Activated T-helper 2 cell treated with anti-CD3 and anti-CD28 coated beads, Interferon-gamma antibody, Interleukin-2, Interleukin-4, amounts not matched to agents 10 μg/mL and 5 μg/mL and 100 μg/mL, durations not matched to agents 14 hours and 24 hours and 36 hours (primary cell): ENCODE data around the gene DAB2IP. TPM values are rescaled to one million over a fixed set of nuclear protein-coding genes. Genes with fewer than 3 reads are reported as not detected.

Source experiments
- DNase-seq: peaks from one replicate; pipeline ENCODE4 v3.0.0; 2021; ENCODE audit warnings: low spot score
- H3K27ac Mint-ChIP-seq: one replicate; pipeline ENCODE4 v1.8.0; 2021; ENCODE audit warnings: mixed read lengths
- H3K27me3 Mint-ChIP-seq: one replicate; pipeline ENCODE4 v1.8.0; 2021; ENCODE audit warnings: low read depth, mixed read lengths
- H3K36me3 Mint-ChIP-seq: one replicate; pipeline ENCODE4 v1.8.0; 2021; ENCODE audit warnings: low read depth, mixed read lengths
- H3K4me1 Mint-ChIP-seq: one replicate; pipeline ENCODE4 v1.8.0; 2021; ENCODE audit warnings: low read depth, mixed read lengths
- H3K4me3 Mint-ChIP-seq: one replicate; pipeline ENCODE4 v1.8.0; 2021; ENCODE audit warnings: low read depth, mild to moderate bottlenecking, moderate library complexity, mixed read lengths
- H3K9me3 Mint-ChIP-seq: one replicate; pipeline ENCODE4 v1.8.0; 2021; ENCODE audit warnings: mixed read lengths
- intact Hi-C: fragments of 100-400 bp; cut with micrococcal nuclease; formaldehyde crosslinking; loops from one replicate; pipeline ENCODE4 v1.15.1; 2023
- total RNA-seq: library from RNA; stranded (reverse); gene quantifications from 2 replicates; pipeline ENCODE4 v1.2.3, GENCODE V29; 2022

Gene DAB2IP
- total RNA-seq, 1 donor from 2014 or later, result not detected

DNA sequence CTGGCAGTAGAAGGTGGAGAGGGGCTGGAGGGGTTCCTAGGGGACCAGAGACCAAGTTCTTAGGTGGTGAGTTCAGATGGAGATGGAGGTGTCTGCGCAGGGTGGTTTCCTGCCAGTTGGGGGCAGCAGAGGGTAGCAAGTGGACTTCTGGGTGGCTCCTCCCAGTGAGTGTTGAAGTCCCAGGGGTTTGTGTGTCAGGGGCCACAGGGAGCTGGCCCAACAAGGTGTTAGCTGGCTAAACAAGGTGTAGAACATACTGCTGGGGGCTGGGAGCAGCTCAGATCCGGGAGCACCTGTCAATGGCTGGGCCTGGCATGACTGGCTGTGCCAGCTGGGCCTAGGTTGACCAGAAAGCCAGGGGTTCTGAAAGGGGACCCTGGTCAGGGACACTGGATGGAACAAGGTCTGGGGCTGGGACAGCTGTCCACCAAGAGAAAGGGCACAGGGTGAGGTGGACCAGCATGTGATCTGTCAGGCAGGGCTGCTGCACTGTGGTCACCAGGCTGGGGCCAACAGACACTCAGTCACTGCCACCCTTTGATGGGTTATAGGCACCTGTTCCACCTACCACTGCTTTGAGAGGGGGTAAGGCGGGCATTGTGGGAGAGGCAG lies 35.6 kb downstream of the DAB2IP start:
- H3K9me3 Mint-ChIP-seq, result no peaks in the 10 kb centered on the region
- peak; percentile 50 for DNase-seq
- H3K36me3 Mint-ChIP-seq, result no peaks in the 10 kb centered on the region
- peaks cover 6% of the 10 kb centered on the region for H3K27me3 Mint-ChIP-seq
- no peak overlapping the region for H3K4me3 Mint-ChIP-seq
- intact Hi-C loops, result loop anchor here (1.0 kb wide), 1 partner anchor 306 kb away; no protein-coding TSS in a partner anchor
- no peak overlapping the region for H3K27ac Mint-ChIP-seq
- no peaks in the 10 kb centered on the region for H3K4me1 Mint-ChIP-seq

DNA sequence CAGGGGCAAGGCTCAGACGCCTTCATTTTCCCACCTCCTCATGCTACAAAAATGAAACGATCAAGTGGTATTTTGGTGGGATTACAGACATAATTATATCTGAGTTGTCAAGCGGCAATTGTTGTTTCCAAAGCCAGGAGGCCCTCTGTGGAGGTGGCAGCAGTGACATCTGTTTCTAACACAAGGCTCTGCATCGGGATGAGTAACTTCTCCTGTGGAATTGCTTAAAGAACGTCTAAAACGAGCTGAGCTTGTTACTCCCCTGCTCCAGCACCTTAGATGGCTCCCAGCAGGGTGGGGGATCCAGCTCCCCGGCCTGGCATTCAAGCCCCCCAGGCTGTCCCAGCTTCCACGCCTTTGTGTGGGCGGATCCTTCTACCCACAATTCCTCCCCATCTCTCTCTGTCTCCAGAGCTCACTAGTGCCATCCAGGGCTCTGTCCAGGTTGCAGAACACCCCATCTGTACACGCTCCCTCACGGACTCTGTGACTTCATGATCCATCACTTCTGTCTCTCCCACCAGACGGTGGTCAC lies 36.8 kb downstream of the DAB2IP start:
- Mint-ChIP-seq H3K4me1 (no peaks in the 10 kb centered on the region), H3K36me3 (no peaks in the 10 kb centered on the region), H3K27me3 (peaks cover 10% of the 10 kb centered on the region), H3K4me3 (no peak overlapping the region), H3K27ac (no peak overlapping the region), H3K9me3 (no peaks in the 10 kb centered on the region)
- intact Hi-C loops, result no loop called here
- DNase-seq, result no peak

DNA sequence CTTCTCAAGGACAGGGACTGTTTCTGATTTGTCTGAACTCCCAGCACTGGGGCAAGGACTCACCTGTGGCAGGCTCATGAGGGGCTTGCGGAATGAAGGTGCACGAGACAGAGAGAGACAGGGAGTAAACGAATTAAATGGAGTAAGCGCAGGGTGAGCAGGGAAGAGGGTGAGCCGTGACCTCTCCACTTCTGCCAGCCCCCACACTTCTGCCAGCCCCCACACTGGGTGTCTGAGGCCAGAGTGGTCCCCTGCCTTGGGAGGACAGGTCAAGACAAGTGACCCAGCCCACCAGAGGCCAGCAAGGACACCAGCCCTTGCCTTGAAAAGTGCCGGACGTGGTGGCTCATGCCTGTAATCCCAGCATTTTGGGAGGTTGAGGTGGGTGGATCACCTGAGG lies 37.2 kb downstream of the DAB2IP start:
- H3K27me3 Mint-ChIP-seq, result peaks cover 10% of the 10 kb centered on the region
- H3K4me1 Mint-ChIP-seq, result no peaks in the 10 kb centered on the region
- H3K27ac Mint-ChIP-seq, result no peak overlapping the region
- no peaks in the 10 kb centered on the region for H3K9me3 Mint-ChIP-seq
- H3K36me3 Mint-ChIP-seq, result no peaks in the 10 kb centered on the region
- H3K4me3 Mint-ChIP-seq, result no peak overlapping the region
- DNase-seq, result no peak
- intact Hi-C loops, result no loop called here

DNA sequence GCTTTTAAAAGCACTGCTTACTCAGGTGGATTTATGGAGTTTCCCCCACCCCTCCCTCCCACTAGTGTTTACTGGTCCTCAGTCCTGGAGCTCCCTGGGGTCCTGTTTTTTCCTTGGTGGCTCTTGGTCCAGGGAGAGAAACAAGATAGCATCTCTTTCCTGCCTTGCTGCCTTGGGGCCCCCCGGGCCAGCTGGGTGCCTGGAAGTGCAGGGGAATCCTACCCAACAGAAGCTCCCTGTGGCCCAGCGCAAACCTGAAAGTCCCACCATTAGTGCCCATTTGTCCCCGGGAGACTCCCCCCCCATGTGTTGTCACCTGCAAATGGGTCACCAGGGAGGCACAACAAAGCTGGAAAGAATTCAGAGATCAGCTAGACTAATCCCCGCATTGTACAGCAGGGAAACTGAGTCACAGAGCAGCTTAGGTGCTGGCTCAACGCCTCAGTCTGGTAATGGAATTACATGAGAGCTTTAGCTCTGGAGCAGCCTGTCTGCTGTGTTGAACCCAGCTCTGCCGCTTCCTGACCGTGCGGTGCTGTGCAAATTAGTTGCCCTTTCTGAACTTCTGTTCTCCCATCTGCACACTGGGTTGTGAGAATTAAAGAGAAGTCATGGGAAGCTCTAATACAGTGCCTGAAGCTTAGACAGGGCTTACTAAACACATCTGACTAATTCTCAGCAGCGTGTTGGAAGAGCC lies 38.2 kb downstream of the DAB2IP start:
- intact Hi-C loops, result no loop called here
- peaks cover 8% of the 10 kb centered on the region for H3K27me3 Mint-ChIP-seq
- no peaks in the 10 kb centered on the region for H3K36me3 Mint-ChIP-seq
- H3K4me1 Mint-ChIP-seq, result no peaks in the 10 kb centered on the region
- DNase-seq, result no peak
- H3K27ac Mint-ChIP-seq, result no peak overlapping the region
- H3K4me3 Mint-ChIP-seq, result no peak overlapping the region
- no peaks in the 10 kb centered on the region for H3K9me3 Mint-ChIP-seq

DNA sequence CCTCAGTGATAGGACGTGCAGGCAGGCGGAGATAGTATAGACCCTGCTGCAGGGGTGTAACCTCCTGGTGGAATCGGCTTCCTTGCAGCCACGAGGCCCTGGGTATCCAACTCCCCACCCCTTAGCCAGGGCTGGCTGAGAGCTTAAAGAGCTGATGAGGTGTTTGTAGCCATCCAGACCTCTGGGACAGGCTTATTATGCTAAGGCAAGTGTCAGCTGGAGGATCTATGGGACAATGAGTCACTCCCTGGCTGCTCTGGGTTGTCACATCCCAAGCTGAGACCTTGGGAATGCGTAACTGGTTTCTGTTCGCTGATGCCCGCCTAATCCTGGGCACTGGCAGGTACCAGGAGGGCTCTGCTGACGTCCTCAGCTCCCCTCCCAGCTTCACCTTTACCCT lies 38.9 kb downstream of the DAB2IP start:
- Mint-ChIP-seq H3K9me3 (no peaks in the 10 kb centered on the region), H3K27me3 (peaks cover 9% of the 10 kb centered on the region), H3K27ac (no peak overlapping the region), H3K36me3 (no peaks in the 10 kb centered on the region), H3K4me1 (no peaks in the 10 kb centered on the region), H3K4me3 (no peak overlapping the region)
- DNase-seq, result no peak
- intact Hi-C loops, result no loop called here

DNA sequence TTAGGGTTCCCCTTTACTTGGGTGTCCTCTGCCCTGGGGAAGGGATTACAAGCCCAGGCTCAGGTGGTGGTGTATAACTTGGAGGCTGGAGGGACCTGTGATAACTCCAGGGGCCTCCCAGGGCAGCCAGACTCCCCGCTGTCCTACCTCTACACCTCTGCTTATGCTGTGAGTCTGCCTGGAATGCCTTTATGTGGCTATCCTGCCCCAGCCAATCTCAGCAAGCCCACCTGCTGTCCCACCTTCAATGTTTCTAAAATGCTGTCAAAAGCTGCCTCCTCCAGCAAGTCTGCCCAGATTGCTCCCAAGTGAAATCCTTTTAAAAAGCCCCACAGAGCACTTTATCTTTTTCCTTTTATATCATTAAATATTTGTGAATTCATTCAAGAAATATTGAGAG lies 39.3 kb downstream of the DAB2IP start:
- intact Hi-C loops, result no loop called here
- Mint-ChIP-seq H3K36me3 (no peaks in the 10 kb centered on the region), H3K27me3 (peaks cover 10% of the 10 kb centered on the region), H3K4me3 (no peak overlapping the region), H3K9me3 (no peaks in the 10 kb centered on the region), H3K4me1 (no peaks in the 10 kb centered on the region), H3K27ac (no peak overlapping the region)
- DNase-seq, result no peak

DNA sequence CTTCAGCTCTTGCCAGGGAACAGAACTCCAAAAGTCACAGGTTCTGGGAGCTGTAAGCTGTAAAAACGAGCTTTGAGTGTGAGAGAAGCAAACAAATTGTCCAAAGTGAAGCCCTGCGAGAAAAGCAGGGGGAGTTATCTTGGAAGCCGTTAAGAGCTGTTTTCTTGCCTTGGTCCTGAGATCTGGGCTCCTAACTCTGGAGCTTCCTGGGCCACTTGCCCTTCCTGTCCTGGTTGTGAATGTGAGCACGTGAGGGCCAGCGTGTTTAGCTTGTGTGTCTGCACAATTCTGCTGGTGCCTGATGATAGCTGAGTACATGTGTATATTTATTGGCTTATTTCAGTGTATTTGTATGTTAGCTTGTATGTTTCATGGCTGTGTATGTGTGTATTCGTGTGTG lies 40.5 kb downstream of the DAB2IP start:
- Mint-ChIP-seq H3K27me3 (peaks cover 14% of the 10 kb centered on the region), H3K4me3 (no peak overlapping the region), H3K9me3 (no peaks in the 10 kb centered on the region), H3K4me1 (peaks cover 1% of the 10 kb centered on the region), H3K27ac (no peak overlapping the region), H3K36me3 (no peaks in the 10 kb centered on the region)
- DNase-seq, result no peak
- intact Hi-C loops, result no loop called here

DNA sequence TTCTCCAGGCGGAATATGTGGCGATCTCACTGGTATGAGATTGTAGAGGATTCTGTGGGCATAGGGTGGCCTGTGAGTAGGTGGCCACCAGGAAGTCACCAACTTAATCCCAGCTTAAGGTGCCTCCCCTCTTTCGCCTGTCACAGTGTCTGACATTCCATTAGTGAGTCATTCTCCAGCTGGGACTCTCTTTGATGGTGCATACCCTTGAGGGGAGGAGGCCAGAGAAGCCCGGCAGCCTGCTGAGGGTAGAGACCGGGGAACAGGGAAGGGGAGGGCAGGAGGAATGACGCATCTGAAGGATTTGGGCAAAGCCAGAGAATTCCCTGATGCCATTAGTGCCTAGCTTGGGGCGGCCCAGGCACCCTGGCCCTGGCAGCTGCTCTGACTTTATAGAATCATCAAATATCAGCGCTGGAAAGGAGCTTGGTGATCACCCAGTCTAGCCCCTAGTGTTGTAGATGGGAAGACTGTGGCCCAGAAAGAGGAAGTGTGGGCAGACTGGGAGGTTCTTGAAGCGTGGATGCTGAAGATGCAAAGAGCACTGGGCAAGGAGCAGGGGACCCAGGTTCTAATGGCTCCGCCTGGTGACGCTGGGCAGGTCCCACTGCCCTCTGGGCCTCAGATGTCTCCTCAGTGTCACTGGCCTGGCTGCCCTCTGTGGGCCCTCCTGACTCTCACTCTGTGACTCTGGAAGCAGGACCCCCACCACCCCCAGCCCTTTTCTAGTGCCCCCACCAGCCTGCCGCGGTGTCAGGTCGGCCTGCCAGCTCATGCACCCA lies 41.4 kb downstream of the DAB2IP start:
- no peaks in the 10 kb centered on the region for H3K36me3 Mint-ChIP-seq
- intact Hi-C loops, result no loop called here
- peaks cover 21% of the 10 kb centered on the region for H3K27me3 Mint-ChIP-seq
- peaks cover 4% of the 10 kb centered on the region for H3K4me1 Mint-ChIP-seq
- no peak overlapping the region for H3K27ac Mint-ChIP-seq
- no peak overlapping the region for H3K4me3 Mint-ChIP-seq
- DNase-seq, result no peak
- H3K9me3 Mint-ChIP-seq, result no peaks in the 10 kb centered on the region

DNA sequence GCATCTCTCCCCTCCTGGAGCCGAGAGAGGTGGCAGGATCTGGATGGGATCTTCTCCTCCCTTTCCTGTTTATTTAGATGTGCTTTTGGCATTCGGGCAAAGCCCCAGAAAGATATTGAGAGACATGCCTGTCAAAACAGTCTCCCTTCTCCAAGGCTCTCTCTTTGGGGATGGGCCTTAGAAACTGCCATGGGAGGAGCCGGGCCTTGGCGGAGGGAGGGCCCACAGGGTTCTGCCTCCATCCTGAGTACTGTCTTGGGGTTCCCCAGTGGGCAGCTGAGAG lies 41.9 kb downstream of the DAB2IP start:
- Mint-ChIP-seq H3K27me3 (peaks cover 26% of the 10 kb centered on the region), H3K36me3 (no peaks in the 10 kb centered on the region), H3K4me1 (peaks cover 4% of the 10 kb centered on the region), H3K9me3 (no peaks in the 10 kb centered on the region), H3K27ac (no peak overlapping the region), H3K4me3 (no peak overlapping the region)
- no peak for DNase-seq
- intact Hi-C loops, result no loop called here

DNA sequence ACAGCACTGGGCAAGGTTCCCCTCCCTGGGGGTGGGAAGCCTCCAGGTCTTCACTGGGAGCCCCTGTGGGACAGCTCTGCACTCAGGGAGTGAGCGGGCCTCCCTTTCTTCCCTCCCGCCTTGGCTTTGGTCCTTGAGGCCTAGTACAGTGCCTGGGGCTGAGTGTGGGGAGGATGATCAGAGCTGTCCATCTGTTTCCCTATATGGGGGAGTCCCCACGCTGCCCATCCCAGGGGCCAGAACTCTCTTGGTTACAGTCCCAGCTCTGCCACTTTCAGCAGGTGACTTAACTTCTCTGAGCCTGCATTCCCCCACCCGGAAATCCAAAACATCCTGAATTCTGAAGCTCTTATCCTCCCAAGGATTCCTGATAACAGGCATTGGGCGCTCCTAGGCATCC lies 42.6 kb downstream of the DAB2IP start:
- peaks cover 26% of the 10 kb centered on the region for H3K27me3 Mint-ChIP-seq
- intact Hi-C loops, result no loop called here
- H3K4me1 Mint-ChIP-seq, result peaks cover 4% of the 10 kb centered on the region
- no peak for DNase-seq
- no peak overlapping the region for H3K27ac Mint-ChIP-seq
- no peaks in the 10 kb centered on the region for H3K9me3 Mint-ChIP-seq
- H3K4me3 Mint-ChIP-seq, result no peak overlapping the region
- no peaks in the 10 kb centered on the region for H3K36me3 Mint-ChIP-seq

DNA sequence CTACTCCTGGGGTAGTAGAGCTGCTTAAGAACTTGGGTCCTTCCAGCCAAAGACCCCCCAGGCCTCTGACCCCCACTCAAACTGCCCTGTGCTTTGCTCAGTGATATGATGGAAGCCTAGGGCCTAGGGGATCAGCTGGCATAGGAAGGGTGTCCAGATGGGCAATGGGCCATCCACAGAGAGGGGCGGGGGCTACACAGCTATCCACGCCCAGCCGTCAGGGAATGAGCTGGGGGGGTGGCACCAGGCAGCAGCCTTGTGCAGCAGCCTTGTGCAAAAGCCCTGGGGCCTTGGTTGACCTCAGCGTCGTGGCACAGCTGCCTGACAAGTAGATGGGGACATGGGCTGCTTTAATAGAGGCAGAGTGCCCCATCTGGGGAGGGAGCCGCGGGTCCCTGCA lies 43.2 kb downstream of the DAB2IP start:
- intact Hi-C loops, result no loop called here
- no peaks in the 10 kb centered on the region for H3K9me3 Mint-ChIP-seq

DNA sequence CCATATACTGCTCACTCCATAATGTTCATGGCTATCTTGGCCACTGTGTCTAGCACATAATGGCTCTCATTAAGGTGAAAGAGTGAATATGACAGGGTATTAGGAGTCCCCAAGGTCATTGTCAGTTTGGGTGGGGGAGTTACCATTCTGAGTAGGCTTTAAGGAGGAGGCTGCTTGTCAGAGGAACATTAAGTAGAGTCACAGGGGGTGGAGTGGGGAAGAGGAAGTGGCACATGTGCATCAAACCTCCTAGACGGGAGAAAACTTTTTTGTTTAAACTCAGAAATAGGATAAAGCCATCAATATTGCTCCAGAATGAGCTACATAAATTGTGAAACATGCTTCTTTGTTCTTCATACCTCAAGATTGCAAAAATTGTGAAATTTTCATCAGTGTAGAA lies 45.5 kb downstream of the DAB2IP start:
- Mint-ChIP-seq H3K4me3 (no peak overlapping the region), H3K9me3 (no peaks in the 10 kb centered on the region), H3K27me3 (peaks cover 46% of the 10 kb centered on the region), H3K36me3 (no peaks in the 10 kb centered on the region), H3K27ac (no peak overlapping the region), H3K4me1 (peaks cover 4% of the 10 kb centered on the region)
- intact Hi-C loops, result no loop called here
- DNase-seq, result no peak

More for the DNA sequence above, 43.2 kb downstream of the DAB2IP start:
- Mint-ChIP-seq H3K36me3 (no peaks in the 10 kb centered on the region), H3K4me3 (no peak overlapping the region), H3K27ac (no peak overlapping the region), H3K27me3 (peaks cover 26% of the 10 kb centered on the region), H3K4me1 (peaks cover 4% of the 10 kb centered on the region)
- DNase-seq, result no peak
